Endothelial cell of umbilical vein (primary cell): ENCODE data around the gene NTN4. TPM values are rescaled to one million over a fixed set of nuclear protein-coding genes. Genes with fewer than 3 reads are reported as not detected.

Experiments
- BruUV-seq: library from RNA; stranded (reverse); fragments of 400-500 nt; replicated peaks from 2 replicates; lab custom pipeline; 2021; lab: Mats Ljungman, UMichigan
- CTCF ChIA-PET: fragments of 300-600, 350-600 bp; sonication (Branson Sonifier 250); formaldehyde crosslinking; loops from one replicate; lab custom pipeline; 2021; ENCODE audit warnings: antibody characterized with exemption, inconsistent platforms; lab: Charles Lee
- POLR2A ChIA-PET: fragments of 300-600, 350-600 bp; sonication (Branson Sonifier 250); formaldehyde crosslinking; loops from one replicate; lab custom pipeline; 2021; ENCODE audit warnings: antibody characterized with exemption, inconsistent platforms; lab: Charles Lee
- DNase-seq: peaks from one replicate; pipeline ENCODE4 v3.0.0-alpha.2; 2011; ENCODE audit warnings: low read depth, low spot score
- FAIRE-seq: peaks from 2 replicates; lab custom pipeline; 2011; peaks lifted over from hg19 to GRCh38; lab: Jason Lieb, UNC
- H2AFZ ChIP-seq: 2 replicates; pipeline ENCODE4 v1.6.0; 2012; ENCODE audit warnings: low read depth, low read length, control low read depth, inconsistent platforms
- H3K27ac ChIP-seq: 2 replicates; pipeline ENCODE4 v1.5.1; 2011; ENCODE audit warnings: low read depth, mild to moderate bottlenecking, control low read depth, low read length, moderate library complexity; ENCODE audit not compliant: insufficient read depth
- H3K27me3 ChIP-seq, 2 experiments: 2 replicates each; pipeline versions ENCODE4 v1.6.0 to v1.6.1; 2011; ENCODE audit warnings: low read length in 2 of 2, mixed read lengths in 1 of 2; ENCODE audit not compliant: control insufficient read depth in 2 of 2, insufficient read depth in 2 of 2
- H3K36me3 ChIP-seq, 2 experiments: 2 replicates in 1 of 2; 3 replicates in 1 of 2; pipeline ENCODE4 v1.5.1; 2011; ENCODE audit warnings: low read length in 2 of 2, mild to moderate bottlenecking in 1 of 2, moderate library complexity in 1 of 2; ENCODE audit not compliant: control insufficient read depth in 2 of 2, insufficient read depth in 2 of 2; ENCODE audit errors: extremely low read depth in 1 of 2
- H3K4me1 ChIP-seq: 3 replicates; pipeline ENCODE4 v1.5.1; 2011; ENCODE audit warnings: mild to moderate bottlenecking, low read length; ENCODE audit not compliant: control insufficient read depth, insufficient read depth; ENCODE audit errors: extremely low read depth
- H3K4me2 ChIP-seq: 2 replicates; pipeline ENCODE4 v1.6.1; 2011; ENCODE audit warnings: low read length, control low read depth, mixed read lengths; ENCODE audit not compliant: insufficient read depth
- H3K4me3 ChIP-seq, 3 experiments: fragments of 200-600 bp in 1 of 3; sonication (generic), shearing (Covaris generic) in 1 of 3; replicated peaks in 1 of 3; 2 replicates each; pipeline ENCODE4 v1.5.1; 2011 to 2016; ENCODE audit warnings: control low read depth in 3 of 3, low read length in 3 of 3, mild to moderate bottlenecking in 2 of 3, inconsistent platforms in 1 of 3, low read depth in 1 of 3, moderate library complexity in 1 of 3; ENCODE audit not compliant: insufficient read depth in 1 of 3
- H3K79me2 ChIP-seq: 2 replicates; pipeline ENCODE4 v1.6.0; 2012; ENCODE audit warnings: low read length, inconsistent platforms; ENCODE audit not compliant: control insufficient read depth, insufficient read depth
- H3K9ac ChIP-seq: replicated peaks from 2 replicates; pipeline ENCODE3; 2011; ENCODE audit warnings: low read length, control low read depth; ENCODE audit not compliant: insufficient read depth; ENCODE audit errors: extremely low read depth
- H3K9me1 ChIP-seq: replicated peaks from 3 replicates; pipeline ENCODE4 v1.6.0; 2011; ENCODE audit warnings: mild to moderate bottlenecking, low read length; ENCODE audit not compliant: control insufficient read depth, insufficient read depth; ENCODE audit errors: extremely low read depth
- H3K9me3 ChIP-seq: replicated peaks from 2 replicates; pipeline ENCODE4 v1.5.1; 2012; ENCODE audit warnings: low read length, inconsistent platforms; ENCODE audit not compliant: control insufficient read depth, insufficient read depth
- H4K20me1 ChIP-seq: replicated peaks from 2 replicates; pipeline ENCODE3; 2011; ENCODE audit warnings: mild to moderate bottlenecking, low read length; ENCODE audit not compliant: control insufficient read depth, insufficient read depth; ENCODE audit errors: extremely low read depth
- EZH2 ChIP-seq: IDR thresholded peaks from 2 replicates; pipeline ENCODE4 v1.6.1; 2012; ENCODE audit warnings: borderline replicate concordance, low read depth, mild to moderate bottlenecking, moderate library complexity, low read length, inconsistent platforms; ENCODE audit not compliant: severe bottlenecking
- FOS ChIP-seq: IDR thresholded peaks from 2 replicates; pipeline ENCODE4 v1.6.1; 2011; ENCODE audit warnings: mild to moderate bottlenecking, low read length, moderate library complexity, borderline replicate concordance; ENCODE audit not compliant: insufficient read depth
- GATA2 ChIP-seq: IDR thresholded peaks from 2 replicates; pipeline ENCODE4 v1.7.0; 2011; ENCODE audit warnings: low read depth, mild to moderate bottlenecking, moderate library complexity, mixed read lengths, low read length; ENCODE audit not compliant: insufficient read length, insufficient read depth
- JUN ChIP-seq: IDR thresholded peaks from 2 replicates; pipeline ENCODE4 v1.6.1; 2011; ENCODE audit warnings: borderline replicate concordance, low read depth; ENCODE audit not compliant: insufficient read length, insufficient read depth
- MAX ChIP-seq: IDR thresholded peaks from 2 replicates; pipeline ENCODE4 v1.6.1; 2011; ENCODE audit not compliant: insufficient read depth, insufficient read length
- MYC ChIP-seq: IDR thresholded peaks from one replicate; pipeline ENCODE4 v1.6.1; 2011; ENCODE audit warnings: mild to moderate bottlenecking, low read depth, low read length
- POLR2A ChIP-seq: IDR thresholded peaks from 2 replicates; pipeline ENCODE4 v1.6.1; 2012; ENCODE audit warnings: low read depth, mild to moderate bottlenecking, control low read depth, low read length
- POLR2AphosphoS5 ChIP-seq: IDR thresholded peaks from 2 replicates; pipeline ENCODE4 v1.6.1; 2012; ENCODE audit warnings: low read depth, mild to moderate bottlenecking, control low read depth, low read length, moderate library complexity; ENCODE audit not compliant: insufficient read depth
- dilution Hi-C: fragments of 300-500 bp; cut with MboI; formaldehyde crosslinking; loops from one replicate; pipeline ENCODE4 v1.15.0; 2019; ENCODE audit warnings: low sequenced_read_pairs; ENCODE audit not compliant: extremely low pct_ligation_motif_present
- intact Hi-C: fragments of 100-400 bp; cut with micrococcal nuclease; formaldehyde crosslinking; loops from one replicate; pipeline ENCODE4 v1.10.0; 2022
- polyA plus RNA-seq, 4 experiments: library from polyadenylated mRNA; depleted of rRNA in 3 of 4; stranded (reverse) in 3 of 4; unstranded in 1 of 4; fragments of >200 nt; gene quantifications; 2 replicates each; pipeline versions ENCODE4 v1.2.1 to v1.2.3, GENCODE V29; 2011 to 2012; ENCODE audit warnings: missing spikeins in 1 of 4
- total RNA-seq: library from RNA; stranded (reverse); gene quantifications from 2 replicates; pipeline ENCODE4 v1.2.3, GENCODE V29; 2021
- TF ChIP-seq, protein P1 (sequence below), 2 donors: IDR thresholded peaks; 1 replicate in 1 of 2; 2 replicates in 1 of 2; pipeline ENCODE4 v1.5.1; 2011; ENCODE audit warnings: low read length in 2 of 2, mild to moderate bottlenecking in 2 of 2, moderate library complexity in 2 of 2, control low read depth in 1 of 2, inconsistent platforms in 1 of 2, low read depth in 1 of 2; ENCODE audit not compliant: insufficient read depth in 1 of 2; ENCODE audit errors: extremely low read depth in 1 of 2

Gene NTN4
- total and polyA plus RNA-seq, 2 donors (not counting 3 experiments of a cell fraction or from before 2014, with no cell fraction given) = 120 to 317 TPM

- peak overlapping the region; percentile 99 for H3K27ac ChIP-seq
- BruUV-seq = no TSS peak
- no peak overlapping the region for H2AFZ ChIP-seq
Measured at GRCh38 chr12:95633732-95634465, 156.7 kb downstream of the NTN4 start.

More at GRCh38 chr12:95633732-95634465, 156.7 kb downstream of the NTN4 start:
- Histone ChIP-seq H3K4me3 (no peak overlapping the region), H3K9me3 (no peaks in the 10 kb centered on the region), H3K27me3 (no peaks in the 10 kb centered on the region), H3K36me3 (no peaks in the 10 kb centered on the region), H3K4me2 (peak overlapping the region; percentile 2), H3K9me1 (no peaks in the 10 kb centered on the region), H3K9ac (peak overlapping the region; percentile 85), H3K4me1 (peaks cover 60% of the 10 kb centered on the region), H3K79me2 (no peaks in the 10 kb centered on the region), H4K20me1 (no peaks in the 10 kb centered on the region)
- dilution Hi-C loops (no loop called here), intact Hi-C loops (loop anchor here (10.0 kb wide), 1 partner anchor 591 kb away; no protein-coding TSS in a partner anchor)
- peak; percentile 78 for DNase-seq
- POLR2A ChIA-PET = interaction anchor here (0.6 to 1.0 kb wide), 3 partner anchors 22 to 466 kb away, joined by 3 to 6 read pairs (median 4); no protein-coding TSS in a partner anchor
- TF ChIP-seq POLR2AphosphoS5 (no peak), FOS (no peak), MAX (no peak), EZH2 (no peak), GATA2 (no peak), JUN (no peak), POLR2A (no peak), MYC (no peak)
- TF ChIP-seq, protein P1, sequence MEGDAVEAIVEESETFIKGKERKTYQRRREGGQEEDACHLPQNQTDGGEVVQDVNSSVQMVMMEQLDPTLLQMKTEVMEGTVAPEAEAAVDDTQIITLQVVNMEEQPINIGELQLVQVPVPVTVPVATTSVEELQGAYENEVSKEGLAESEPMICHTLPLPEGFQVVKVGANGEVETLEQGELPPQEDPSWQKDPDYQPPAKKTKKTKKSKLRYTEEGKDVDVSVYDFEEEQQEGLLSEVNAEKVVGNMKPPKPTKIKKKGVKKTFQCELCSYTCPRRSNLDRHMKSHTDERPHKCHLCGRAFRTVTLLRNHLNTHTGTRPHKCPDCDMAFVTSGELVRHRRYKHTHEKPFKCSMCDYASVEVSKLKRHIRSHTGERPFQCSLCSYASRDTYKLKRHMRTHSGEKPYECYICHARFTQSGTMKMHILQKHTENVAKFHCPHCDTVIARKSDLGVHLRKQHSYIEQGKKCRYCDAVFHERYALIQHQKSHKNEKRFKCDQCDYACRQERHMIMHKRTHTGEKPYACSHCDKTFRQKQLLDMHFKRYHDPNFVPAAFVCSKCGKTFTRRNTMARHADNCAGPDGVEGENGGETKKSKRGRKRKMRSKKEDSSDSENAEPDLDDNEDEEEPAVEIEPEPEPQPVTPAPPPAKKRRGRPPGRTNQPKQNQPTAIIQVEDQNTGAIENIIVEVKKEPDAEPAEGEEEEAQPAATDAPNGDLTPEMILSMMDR (IDR thresholded peaks at IDR 0.05; ENCODE audit: extremely low read depth in 1 of 2, insufficient read depth in 1 of 2, low read depth in 1 of 2, low read length in 2 of 2) = no peak
- CTCF ChIA-PET = interaction anchor here (1.1 to 2.3 kb wide), 5 partner anchors 10 to 175 kb away, joined by 4 to 10 read pairs (median 5); no protein-coding TSS in a partner anchor
- FAIRE-seq = no peak
